K562 (cell line): ENCODE data around the gene ZNF322. TPM values are rescaled to one million over a fixed set of nuclear protein-coding genes. Genes with fewer than 3 reads are reported as not detected.

Source experiments
- CBX3 ChIP-seq, 2 experiments: IDR thresholded peaks; 1 replicate in 1 of 2; 2 replicates in 1 of 2; pipeline ENCODE4 v1.6.1; 2012; ENCODE audit warnings: inconsistent platforms in 2 of 2, low read length in 2 of 2, borderline replicate concordance in 1 of 2, control low read depth in 1 of 2
- ERF ChIP-seq: fragments of 450-650 bp; formaldehyde crosslinking; IDR thresholded peaks from 2 replicates; pipeline ENCODE4 v1.4.0; 2020; ENCODE audit warnings: mild to moderate bottlenecking, mixed read lengths
- ETS2 ChIP-seq: IDR thresholded peaks from 2 replicates; pipeline ENCODE4 v1.6.1; 2016; ENCODE audit warnings: borderline replicate concordance, missing genetic modification characterization, mild to moderate bottlenecking, moderate library complexity, missing compliant biosample characterization; ENCODE audit not compliant: poor library complexity, severe bottlenecking
- EZH2 ChIP-seq: IDR thresholded peaks from 2 replicates; pipeline ENCODE4 v1.6.1; 2012; ENCODE audit warnings: low read depth, mild to moderate bottlenecking, inconsistent platforms, low read length, borderline replicate concordance
- FOXJ2 ChIP-seq: fragments of 200-800 bp; sonication (Bioruptor generic); IDR thresholded peaks from 2 replicates; pipeline ENCODE4 v1.6.1; 2016; ENCODE audit warnings: missing genetic modification characterization, missing compliant biosample characterization
- MCM3 ChIP-seq: fragments of 450-650 bp; IDR thresholded peaks from 2 replicates; pipeline ENCODE4 v1.6.1; 2016
- MEF2D ChIP-seq: conservative IDR thresholded peaks from 2 replicates; pipeline ENCODE4 v1.6.1; 2016; ENCODE audit warnings: low read depth, missing genetic modification characterization, missing compliant biosample characterization
- PKNOX1 ChIP-seq: fragments of 450-650 bp; IDR thresholded peaks from 2 replicates; pipeline ENCODE4 v1.6.1; 2016
- PTTG1 ChIP-seq: fragments of 450-650 bp; IDR thresholded peaks from 2 replicates; pipeline ENCODE4 v1.6.1; 2016; ENCODE audit warnings: low read depth, mild to moderate bottlenecking, missing genetic modification characterization, missing compliant biosample characterization
- RBM14 ChIP-seq: fragments of 200-400 bp; formaldehyde crosslinking; IDR thresholded peaks from 2 replicates; pipeline ENCODE4 v1.6.1; 2018; ENCODE audit warnings: low read depth, mild to moderate bottlenecking, low read length, moderate library complexity, borderline replicate concordance; ENCODE audit not compliant: insufficient read depth
- TCF15 ChIP-seq: fragments of 250-450 bp; sonication (Bioruptor Pico); IDR thresholded peaks from 2 replicates; pipeline ENCODE4 v1.8.0; 2022; ENCODE audit warnings: moderate library complexity, mild to moderate bottlenecking, inconsistent platforms
- TEAD4 ChIP-seq, 2 experiments: sonication (generic) in 1 of 2; formaldehyde crosslinking in 1 of 2; IDR thresholded peaks; 2 replicates each; pipeline versions ENCODE4 v1.6.1 to v1.8.0; 2012 to 2022; ENCODE audit warnings: borderline replicate concordance in 1 of 2, inconsistent platforms in 1 of 2, low read length in 1 of 2, mild to moderate bottlenecking in 1 of 2, missing genetic modification reagents in 1 of 2
- TSHZ1 ChIP-seq: fragments of 250-450 bp; sonication (Bioruptor Pico); IDR thresholded peaks from 2 replicates; pipeline ENCODE4 v1.4.0; 2020; ENCODE audit warnings: mild to moderate bottlenecking, moderate library complexity
- ZBED1 ChIP-seq: IDR thresholded peaks from 2 replicates; pipeline ENCODE4 v1.6.1; 2014
- ZBTB17 ChIP-seq: fragments of 450-650 bp; formaldehyde crosslinking; IDR thresholded peaks from 2 replicates; pipeline ENCODE4 v1.4.0; 2020; ENCODE audit warnings: mild to moderate bottlenecking
- ZNF133 ChIP-seq: fragments of 250-450 bp; sonication (Bioruptor Pico); IDR thresholded peaks from 2 replicates; pipeline ENCODE4 v1.4.0; 2020; ENCODE audit warnings: mild to moderate bottlenecking
- ZNF263 ChIP-seq: sonication (generic); formaldehyde crosslinking; IDR thresholded peaks from 2 replicates; pipeline ENCODE4 v1.8.0; 2022; ENCODE audit warnings: mild to moderate bottlenecking, missing genetic modification reagents, borderline replicate concordance
- ZNF639 ChIP-seq, 2 experiments: fragments of 200-800 bp in 1 of 2; sonication (Bioruptor generic) in 1 of 2; sonication (generic) in 1 of 2; formaldehyde crosslinking in 1 of 2; IDR thresholded peaks in 1 of 2; conservative IDR thresholded peaks in 1 of 2; 2 replicates each; pipeline versions ENCODE4 v1.5.0 to v1.6.1; 2016 to 2020; ENCODE audit warnings: missing compliant biosample characterization in 1 of 2, missing genetic modification characterization in 1 of 2, missing genetic modification reagents in 1 of 2
- polyA plus RNA-seq, 8 experiments: library from polyadenylated mRNA; depleted of rRNA in 4 of 8; stranded (reverse) in 5 of 8; unstranded in 3 of 8; fragments of >200 nt; fragmentation: Nextera tagmentation in 2 of 8; fragmentation: Illumina TruSeq in 1 of 8; extraction: Ambion mirVana in 2 of 8; extraction: Trizol in 1 of 8; gene quantifications; 2 replicates each; pipeline versions ENCODE4 v1.2.1 to v1.2.3, GENCODE V29; 2011 to 2014; ENCODE audit warnings: inconsistent platforms in 1 of 8, missing spikeins in 1 of 8
- total RNA-seq, 7 experiments: library from RNA; depleted of rRNA in 6 of 7; stranded (reverse); fragments of >200 nt in 6 of 7; fragmentation: Illumina TruSeq in 2 of 7; extraction: Trizol in 2 of 7; gene quantifications; 2 replicates each; pipeline versions ENCODE4 v1.2.1 to v1.2.3, GENCODE V29; 2011 to 2021; ENCODE audit warnings: low replicate concordance in 1 of 7

Gene ZNF322
- total and polyA plus RNA-seq, 9 of the 15 experiments (the other 6 are each of a cell fraction or from before 2014, with no cell fraction given): 4.7 to 31.2 (median 18.7) TPM

GRCh38 chr6:26593278-26594130 is 66.0 kb downstream of the ZNF322 start (continued):
- TF ChIP-seq PTTG1 (tag) (peak; percentile 95), CBX3 (IDR thresholded peaks at IDR 0.05; ENCODE audit: borderline replicate concordance in 1 of 2, low read length in 2 of 2) (no peak), ZNF133 (CRISPR knock-in tag) (no peak), ZNF263 (CRISPR knock-in tag) (no peak), RBM14 (no peak), PKNOX1 (peak; percentile 32), ETS2 (tag) (peak; percentile 47), ZBED1 (no peak), EZH2 (no peak), ERF (CRISPR knock-in tag) (no peak), TSHZ1 (peak; percentile 83), ZBTB17 (CRISPR knock-in tag) (peak; percentile 93), FOXJ2 (0 out of 2 replicates have a peak, but pooled peaks have one; percentile 15), TEAD4 (IDR thresholded peaks at IDR 0.05; ENCODE audit: low read length) (no peak), TEAD4 (CRISPR knock-in tag; IDR thresholded peaks at IDR 0.05; ENCODE audit: borderline replicate concordance) (no peak), ZNF639 (CRISPR knock-in tag; conservative IDR thresholded peaks at IDR 0.05 in 1 of 2, IDR thresholded peaks at IDR 0.05 in 1 of 2) (peak in 1 of 2 experiments; percentile 81; a peak in 2 of 4 replicates), TCF15 (no peak), MCM3 (no peak), MEF2D (peak; percentile 92)
